ENCODE data around the gene MRPL49. TPM values are rescaled to one million over a fixed set of nuclear protein-coding genes. Genes with fewer than 3 reads are reported as not detected.

MRPL49 gene
- total RNA-seq, 6 donors from 2014 or later = 15.7 to 78.6 (median 57.1) TPM

DNA sequence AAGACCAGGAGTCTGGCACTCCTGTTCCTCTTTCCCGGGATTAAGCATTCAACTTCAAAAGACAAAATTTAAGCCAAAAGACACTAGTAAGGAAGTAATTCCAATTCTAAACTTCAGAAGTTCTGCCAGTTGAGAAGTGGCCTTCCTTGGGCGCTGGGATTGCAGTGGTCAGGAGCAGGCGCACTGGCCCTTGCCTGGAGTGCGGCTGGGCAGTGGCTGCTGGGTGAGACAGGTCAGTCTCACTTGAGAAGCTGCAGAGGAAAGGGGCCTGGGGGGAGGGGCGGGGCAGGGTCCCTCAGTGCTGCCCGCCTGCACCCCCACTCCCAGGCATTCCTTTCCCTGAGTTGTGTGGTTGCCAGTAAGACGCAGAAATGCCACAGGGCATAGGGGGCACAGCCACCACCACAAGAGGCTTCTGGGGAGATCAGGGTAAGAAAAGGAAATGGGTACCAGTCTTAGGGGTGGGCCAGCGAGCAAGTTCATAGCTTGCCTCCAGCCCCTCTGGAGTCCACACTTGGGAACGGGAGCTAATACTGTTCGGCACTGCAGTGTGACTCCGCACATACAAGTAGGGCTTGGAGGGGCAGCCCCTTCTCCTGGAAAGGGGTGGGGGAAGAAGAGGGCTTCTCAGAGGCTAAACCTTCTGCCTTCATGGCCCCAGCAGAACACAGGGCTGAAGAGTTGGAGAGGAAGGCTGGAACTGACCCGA is 5.5 kb downstream of the MRPL49 start:
- 82 to 86% methylated on average over 9 to 12 of the region's 12 CpGs for WGBS, 2 donors
- peaks cover 45 to 87% (median 81%) of the 10 kb centered on the region in 4 donors for H3K36me3 ChIP-seq
- H3K4me1 ChIP-seq = peaks cover 11 to 15% (median 13%) of the 10 kb centered on the region in 4 donors
- no peaks in the 10 kb centered on the region for H3K27me3 ChIP-seq
- no peaks in the 10 kb centered on the region for H3K9me3 ChIP-seq
- ATAC-seq (ENCODE audit: low FRiP score in 2 of 2) = no peak
- no peak overlapping the region for H3K4me3 ChIP-seq
- no peak overlapping the region for H3K27ac ChIP-seq
- TF ChIP-seq EP300 (IDR thresholded peaks at IDR 0.05) (no peak), POLR2AphosphoS5 (IDR thresholded peaks at IDR 0.05) (no peak), POLR2A (IDR thresholded peaks at IDR 0.05) (no peak)
- TF ChIP-seq, protein P1, sequence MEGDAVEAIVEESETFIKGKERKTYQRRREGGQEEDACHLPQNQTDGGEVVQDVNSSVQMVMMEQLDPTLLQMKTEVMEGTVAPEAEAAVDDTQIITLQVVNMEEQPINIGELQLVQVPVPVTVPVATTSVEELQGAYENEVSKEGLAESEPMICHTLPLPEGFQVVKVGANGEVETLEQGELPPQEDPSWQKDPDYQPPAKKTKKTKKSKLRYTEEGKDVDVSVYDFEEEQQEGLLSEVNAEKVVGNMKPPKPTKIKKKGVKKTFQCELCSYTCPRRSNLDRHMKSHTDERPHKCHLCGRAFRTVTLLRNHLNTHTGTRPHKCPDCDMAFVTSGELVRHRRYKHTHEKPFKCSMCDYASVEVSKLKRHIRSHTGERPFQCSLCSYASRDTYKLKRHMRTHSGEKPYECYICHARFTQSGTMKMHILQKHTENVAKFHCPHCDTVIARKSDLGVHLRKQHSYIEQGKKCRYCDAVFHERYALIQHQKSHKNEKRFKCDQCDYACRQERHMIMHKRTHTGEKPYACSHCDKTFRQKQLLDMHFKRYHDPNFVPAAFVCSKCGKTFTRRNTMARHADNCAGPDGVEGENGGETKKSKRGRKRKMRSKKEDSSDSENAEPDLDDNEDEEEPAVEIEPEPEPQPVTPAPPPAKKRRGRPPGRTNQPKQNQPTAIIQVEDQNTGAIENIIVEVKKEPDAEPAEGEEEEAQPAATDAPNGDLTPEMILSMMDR (IDR thresholded peaks at IDR 0.05) = no peak
- no peak for DNase-seq

DNA sequence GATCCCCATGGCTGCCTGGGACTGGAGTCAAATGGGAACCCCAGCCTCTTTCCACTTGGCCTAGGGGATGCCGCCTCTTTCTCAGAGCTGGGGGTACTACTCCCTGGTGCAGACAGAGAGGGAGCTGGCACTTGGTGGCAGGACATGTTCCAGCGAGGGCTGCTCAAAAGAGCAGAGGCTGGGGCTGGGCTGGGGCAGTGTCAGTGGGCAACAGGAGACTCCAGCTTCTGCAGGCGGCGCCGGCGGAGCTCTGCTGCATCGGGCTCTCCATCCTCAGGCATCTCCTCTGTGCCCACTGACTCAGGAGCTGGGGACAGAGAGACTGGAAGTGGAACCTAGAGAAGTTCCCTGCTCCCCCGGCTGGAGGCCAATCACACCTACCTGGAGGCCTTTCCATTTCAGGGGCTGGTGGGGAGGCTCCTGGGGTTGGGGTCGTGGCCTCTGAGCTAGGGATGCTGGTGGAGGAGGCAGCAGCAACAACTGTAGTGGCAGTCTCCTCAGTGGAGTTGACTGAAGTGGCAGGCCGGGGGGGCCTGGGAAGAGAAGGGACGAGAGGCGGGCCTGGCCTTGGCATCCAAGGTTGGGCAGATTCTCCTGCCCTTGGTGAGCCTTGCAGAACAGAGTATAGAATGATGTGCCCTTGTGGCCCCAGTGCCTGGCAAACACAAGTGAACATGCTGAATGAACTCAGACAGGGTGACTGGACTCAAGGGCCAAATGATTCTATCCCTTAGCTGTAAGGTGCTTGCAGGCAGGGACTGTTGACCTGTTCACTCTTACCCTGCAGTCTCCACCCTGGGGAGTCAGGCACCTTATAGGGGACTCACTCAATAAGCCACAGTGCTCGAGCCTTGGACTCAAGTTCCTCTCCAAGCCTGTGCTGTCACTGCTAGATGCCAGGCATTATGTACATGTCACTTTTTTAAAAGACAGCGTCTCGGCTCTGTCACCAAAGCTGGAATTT is 6.3 kb downstream of the MRPL49 start:
- H3K27me3 ChIP-seq = no peaks in the 10 kb centered on the region
- no peak overlapping the region for H3K27ac ChIP-seq
- no peak for TF ChIP-seq POLR2A (IDR thresholded peaks at IDR 0.05)
- no peak for TF ChIP-seq POLR2AphosphoS5 (IDR thresholded peaks at IDR 0.05)
- H3K4me3 ChIP-seq = no peak overlapping the region
- peaks cover 13 to 16% (median 14%) of the 10 kb centered on the region in 4 donors for H3K4me1 ChIP-seq
- ATAC-seq (ENCODE audit: low FRiP score in 2 of 2) (no peak), DNase-seq (no peak)
- H3K9me3 ChIP-seq = no peaks in the 10 kb centered on the region
- H3K36me3 ChIP-seq = peaks cover 45 to 89% (median 83%) of the 10 kb centered on the region in 4 donors
- WGBS, 2 donors = 90 to 92% methylated on average over 9 to 15 of the region's 15 CpGs

DNA sequence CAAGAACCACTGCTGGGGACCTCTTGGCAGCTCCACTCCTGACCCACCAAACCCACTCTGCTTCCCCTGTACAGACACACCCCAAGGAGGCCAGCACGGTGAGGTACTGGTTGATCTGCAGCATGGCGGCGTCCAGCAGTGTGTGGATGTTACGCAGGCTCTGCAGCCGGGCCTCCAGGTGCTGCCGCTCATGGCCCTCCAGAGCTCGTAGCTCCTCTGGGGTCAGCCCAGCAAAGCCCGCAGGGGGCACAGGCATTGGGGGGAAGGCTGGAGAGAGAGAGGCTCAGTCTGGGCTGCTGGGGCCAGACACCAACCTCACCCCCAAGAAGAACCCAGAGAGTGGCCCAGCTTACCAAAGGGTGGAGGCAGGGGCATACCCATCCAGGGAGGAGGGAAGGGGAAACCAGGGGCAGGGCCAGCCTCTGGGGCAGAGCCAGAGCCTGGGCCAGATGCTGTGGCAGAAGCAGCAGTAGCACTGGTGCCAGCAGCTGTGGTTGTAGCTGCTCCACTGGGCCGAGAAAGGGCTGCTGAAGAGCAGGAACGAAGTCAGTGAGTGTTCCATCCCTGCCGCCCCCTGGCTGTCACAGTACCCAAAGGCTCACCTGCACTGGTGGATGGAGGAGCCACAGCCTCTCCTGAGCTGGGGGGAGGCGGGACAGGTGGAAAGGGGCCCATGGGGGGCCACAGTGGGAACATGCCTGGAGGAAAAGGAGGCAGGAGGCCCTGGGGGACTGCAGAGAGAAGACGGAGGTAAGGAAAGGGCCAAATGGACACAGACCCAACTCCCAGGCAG is 7.7 kb downstream of the MRPL49 start:
- no peak for DNase-seq

DNA sequence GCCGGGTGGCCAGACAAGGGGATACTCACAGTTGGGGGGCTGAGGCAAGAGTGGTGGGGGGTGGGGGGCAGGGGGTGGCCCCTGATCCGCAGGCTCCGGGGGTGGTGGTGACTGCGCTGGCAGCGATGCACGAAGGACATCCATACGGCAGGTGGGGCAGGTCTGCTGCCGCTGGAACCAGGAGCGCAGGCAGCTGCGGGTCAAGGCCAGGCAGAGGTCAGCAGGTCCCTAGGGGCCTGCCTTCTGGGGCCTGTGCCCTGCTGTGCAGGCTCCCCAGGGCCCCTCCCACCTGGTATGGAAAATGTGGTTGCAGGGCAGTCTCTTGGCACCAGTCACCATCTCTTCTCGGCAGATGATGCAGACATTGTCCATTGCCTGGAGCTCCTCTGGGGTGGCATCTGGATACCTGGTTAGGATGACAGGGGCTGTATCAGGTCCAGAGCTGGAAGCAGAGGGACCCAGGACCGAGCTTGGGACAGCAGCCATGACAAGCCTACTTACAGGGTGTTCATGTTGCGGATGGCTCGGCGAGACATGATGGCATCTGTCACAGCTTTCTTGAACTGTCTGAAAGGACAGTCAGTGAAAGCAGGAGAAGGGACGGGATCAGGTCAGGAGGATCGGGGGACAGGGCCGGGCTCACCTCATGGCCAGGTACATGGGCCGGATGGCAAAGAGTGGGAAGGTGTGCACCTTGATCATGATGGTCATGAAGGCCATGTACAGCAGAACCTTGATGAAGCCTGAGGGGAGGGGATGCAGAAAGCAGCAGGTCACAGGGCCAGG is 8.7 kb downstream of the MRPL49 start:
- no peak for DNase-seq
- WGBS, 2 donors = 90% methylated on average over 12 to 19 of the region's 19 CpGs
- Histone ChIP-seq H3K4me3 (no peak overlapping the region), H3K9me3 (no peaks in the 10 kb centered on the region), H3K27ac (no peak overlapping the region), H3K27me3 (no peaks in the 10 kb centered on the region), H3K36me3 (peaks cover 43 to 71% (median 68%) of the 10 kb centered on the region in 4 donors), H3K4me1 (peaks cover 20 to 30% (median 25%) of the 10 kb centered on the region in 4 donors)
- ATAC-seq (ENCODE audit: low FRiP score in 2 of 2) = no peak
- TF ChIP-seq POLR2A (IDR thresholded peaks at IDR 0.05) = no peak
- TF ChIP-seq POLR2AphosphoS5 (IDR thresholded peaks at IDR 0.05) = no peak
- TF ChIP-seq, protein P1 (IDR thresholded peaks at IDR 0.05) = no peak
- TF ChIP-seq EP300 (IDR thresholded peaks at IDR 0.05) = no peak

More for the DNA sequence above, 7.7 kb downstream of the MRPL49 start:
- Histone ChIP-seq H3K4me1 (peaks cover 15 to 22% (median 18%) of the 10 kb centered on the region in 4 donors), H3K9me3 (no peaks in the 10 kb centered on the region), H3K36me3 (peaks cover 45 to 80% (median 78%) of the 10 kb centered on the region in 4 donors), H3K27ac (no peak overlapping the region), H3K4me3 (no peak overlapping the region), H3K27me3 (no peaks in the 10 kb centered on the region)
- no peak for ATAC-seq (ENCODE audit: low FRiP score in 2 of 2)
- TF ChIP-seq POLR2A (IDR thresholded peaks at IDR 0.05) (no peak), POLR2AphosphoS5 (IDR thresholded peaks at IDR 0.05) (no peak), EP300 (IDR thresholded peaks at IDR 0.05) (no peak)
- TF ChIP-seq, protein P1 (IDR thresholded peaks at IDR 0.05) = no peak
- WGBS, 2 donors = 92 to 95% methylated on average over 5 to 10 of the region's 13 CpGs

All from upper lobe of left lung (tissue), 6 donors.